ENCODE data around the gene TMEM106C.
A peak's percentile ranks its signal among the peaks of the same experiment; 100 is the strongest.

The TMEM106C gene

GRCh38 chr12:47979686-47980085 is 16.3 kb downstream of the TMEM106C start:
- DNase-seq (ENCODE audit: low read depth in 2 of 2) = no peak

GRCh38 chr12:47980197-47980596 is 16.8 kb downstream of the TMEM106C start:
- DNase-seq (ENCODE audit: low read depth in 2 of 2) = no peak

GRCh38 chr12:47980779-47981495 is 17.5 kb downstream of the TMEM106C start:
- no peak for DNase-seq (ENCODE audit: low read depth in 2 of 2)

- no peak for DNase-seq (ENCODE audit: low read depth in 2 of 2)
These were observed 18.3 kb downstream of the TMEM106C start for GRCh38 chr12:47981496-47982260.

GRCh38 chr12:47982311-47982710 is 18.9 kb downstream of the TMEM106C start:
- no peak for DNase-seq (ENCODE audit: low read depth in 2 of 2)

- DNase-seq (ENCODE audit: low read depth in 2 of 2) = no peak
These were observed 19.4 kb downstream of the TMEM106C start for GRCh38 chr12:47982770-47983169.

GRCh38 chr12:47983541-47984115 is 20.2 kb downstream of the TMEM106C start:
- DNase-seq (ENCODE audit: low read depth in 2 of 2) = no peak

GRCh38 chr12:47984331-47984801 is 21.0 kb downstream of the TMEM106C start:
- no peak for DNase-seq (ENCODE audit: low read depth in 2 of 2)

- no peak for DNase-seq (ENCODE audit: low read depth in 2 of 2)
These were observed 22.3 kb downstream of the TMEM106C start for GRCh38 chr12:47985596-47986290.

- DNase-seq (ENCODE audit: low read depth in 2 of 2) = no peak
These were observed 22.9 kb downstream of the TMEM106C start for GRCh38 chr12:47986291-47986660.

GRCh38 chr12:47986832-47987231 is 23.4 kb downstream of the TMEM106C start:
- no peak for DNase-seq (ENCODE audit: low read depth in 2 of 2)

- DNase-seq (ENCODE audit: low read depth in 2 of 2) = no peak
These were observed 24.1 kb downstream of the TMEM106C start for GRCh38 chr12:47987411-47988072.

- DNase-seq (ENCODE audit: low read depth in 2 of 2) = no peak
These were observed 25.0 kb downstream of the TMEM106C start for GRCh38 chr12:47988073-47989022.

- no peak for DNase-seq (ENCODE audit: low read depth in 2 of 2)
These were observed 25.6 kb downstream of the TMEM106C start for GRCh38 chr12:47989023-47989417.

GRCh38 chr12:47989666-47990065 is 26.3 kb downstream of the TMEM106C start:
- no peak for DNase-seq (ENCODE audit: low read depth in 2 of 2)

- DNase-seq (ENCODE audit: low read depth in 2 of 2) = peak in 1 of 2 donors; percentile 15
These were observed 27.1 kb downstream of the TMEM106C start for GRCh38 chr12:47990351-47991105.

- no peak for DNase-seq (ENCODE audit: low read depth in 2 of 2)
These were observed 28.0 kb downstream of the TMEM106C start for GRCh38 chr12:47991106-47992061.

GRCh38 chr12:47992776-47993175 is 29.4 kb downstream of the TMEM106C start:
- DNase-seq (ENCODE audit: low read depth in 2 of 2) = no peak

GRCh38 chr12:47993491-47993890 is 30.1 kb downstream of the TMEM106C start:
- DNase-seq (ENCODE audit: low read depth in 2 of 2) = no peak
